NCI-H82 (cell line): ENCODE measurements around the gene KLHL24.
A peak's percentile ranks its signal among the peaks of the same experiment; 100 is the strongest.
"Not testable (repeated sequence)": the region's sequence is repeated elsewhere in the genome, so short reads cannot be mapped to it uniquely, and the experiment has no call there.

Experiments
- DNase-seq: peaks from one replicate; lab custom pipeline; 2025; lab: John Stamatoyannopoulos, UW

The KLHL24 gene, protein sequence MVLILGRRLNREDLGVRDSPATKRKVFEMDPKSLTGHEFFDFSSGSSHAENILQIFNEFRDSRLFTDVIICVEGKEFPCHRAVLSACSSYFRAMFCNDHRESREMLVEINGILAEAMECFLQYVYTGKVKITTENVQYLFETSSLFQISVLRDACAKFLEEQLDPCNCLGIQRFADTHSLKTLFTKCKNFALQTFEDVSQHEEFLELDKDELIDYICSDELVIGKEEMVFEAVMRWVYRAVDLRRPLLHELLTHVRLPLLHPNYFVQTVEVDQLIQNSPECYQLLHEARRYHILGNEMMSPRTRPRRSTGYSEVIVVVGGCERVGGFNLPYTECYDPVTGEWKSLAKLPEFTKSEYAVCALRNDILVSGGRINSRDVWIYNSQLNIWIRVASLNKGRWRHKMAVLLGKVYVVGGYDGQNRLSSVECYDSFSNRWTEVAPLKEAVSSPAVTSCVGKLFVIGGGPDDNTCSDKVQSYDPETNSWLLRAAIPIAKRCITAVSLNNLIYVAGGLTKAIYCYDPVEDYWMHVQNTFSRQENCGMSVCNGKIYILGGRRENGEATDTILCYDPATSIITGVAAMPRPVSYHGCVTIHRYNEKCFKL

GRCh38 chr3:183635431-183636220 is at the start of gene KLHL24:
KLHL24 (plus strand) TSS chr3:183635623; CDS start chr3:183650357, 14,734 bp downstream.
- peak; percentile 98 for DNase-seq

- no peak for DNase-seq
Observed at GRCh38 chr3:183586477-183586876, 48.9 kb upstream of the KLHL24 start.

- no peak for DNase-seq
Observed at GRCh38 chr3:183587336-183587735, 48.1 kb upstream of the KLHL24 start.

DNA sequence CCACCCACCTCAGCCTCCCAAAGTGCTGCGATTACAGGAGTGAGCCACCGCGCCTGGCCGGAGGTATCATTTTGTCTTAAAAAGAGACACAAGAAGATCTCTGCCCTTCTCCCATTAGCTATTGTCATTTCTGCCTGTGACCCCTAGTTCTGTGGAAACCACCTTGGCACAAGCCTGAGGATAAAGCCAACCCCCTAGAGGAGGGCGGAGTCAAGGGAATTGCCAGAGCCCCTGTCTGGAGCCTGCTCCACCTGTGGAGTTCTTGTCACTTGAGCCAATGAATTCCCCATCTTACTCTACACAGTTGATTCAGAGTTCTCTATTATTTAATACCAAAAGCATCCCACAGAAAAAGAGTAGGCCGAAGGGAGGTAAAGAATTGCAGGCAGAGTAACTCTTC is 45.0 kb upstream of the KLHL24 start:
- DNase-seq: no peak

DNA sequence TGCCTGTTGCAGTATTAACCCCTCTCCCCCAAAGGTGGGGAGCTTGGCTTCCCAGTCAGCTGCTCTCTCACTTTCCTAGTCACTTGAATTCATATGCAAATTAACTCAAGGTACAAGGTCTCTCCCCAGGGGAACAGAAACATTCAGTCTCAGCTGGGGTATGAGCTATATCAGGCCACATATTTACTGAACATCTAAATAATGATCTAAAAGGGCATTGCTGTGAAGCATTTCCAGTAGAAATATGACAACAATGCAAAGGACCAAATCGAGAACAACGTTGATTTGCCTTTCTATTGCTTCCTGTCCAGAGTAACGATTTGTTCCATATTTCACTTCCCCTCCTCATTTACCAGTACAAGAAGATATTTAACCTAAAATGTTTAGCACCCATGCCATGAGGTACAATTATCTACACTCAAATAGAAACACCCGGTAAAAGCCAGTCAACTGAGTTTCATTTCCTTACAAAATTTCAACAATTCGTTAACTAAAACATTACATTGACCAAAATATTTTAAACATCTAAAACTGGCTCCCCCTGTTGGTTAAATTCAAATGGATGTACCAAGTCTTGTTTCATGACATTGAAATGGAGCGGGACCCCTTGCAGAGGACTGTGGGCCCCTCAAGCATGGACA is 43.4 kb upstream of the KLHL24 start:
- peak; percentile 10 for DNase-seq

DNA sequence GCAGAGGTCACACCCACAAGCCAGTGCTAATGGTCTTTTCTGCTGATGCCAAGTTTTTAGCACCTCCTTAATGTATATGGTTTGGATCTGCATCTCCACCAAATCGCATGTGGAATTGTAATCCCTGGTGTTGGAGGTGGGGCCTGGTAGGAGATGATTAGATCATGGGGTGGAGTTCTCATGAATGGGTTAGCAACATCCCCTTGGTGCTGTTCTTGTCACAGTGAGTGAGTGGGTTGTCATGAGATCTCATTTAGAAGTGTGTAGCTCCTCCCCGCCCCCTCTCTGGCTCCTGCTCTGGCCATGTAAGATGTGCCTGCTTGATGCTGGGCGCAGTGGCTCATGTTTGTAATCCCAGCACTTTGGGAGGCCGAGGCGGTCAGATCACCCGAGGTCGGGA is 42.6 kb upstream of the KLHL24 start:
- DNase-seq: no peak

DNA sequence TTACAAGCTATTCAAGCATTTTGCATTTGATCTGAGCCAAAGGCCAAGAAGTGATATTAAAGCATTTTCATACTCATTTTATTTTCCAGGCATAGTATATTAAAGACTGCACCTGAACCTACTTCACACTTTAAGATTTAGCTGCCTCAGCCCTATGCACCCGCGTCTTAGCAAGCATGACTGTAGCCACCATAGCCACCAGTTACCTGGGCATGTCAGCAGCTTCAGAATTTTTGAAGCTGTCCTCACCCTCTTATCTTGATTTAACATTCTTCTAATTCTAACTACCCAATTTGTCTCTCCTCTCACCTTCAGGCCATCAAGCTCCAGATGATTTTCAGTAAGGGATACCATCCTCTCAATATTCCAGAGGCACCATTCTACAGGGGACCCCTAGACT is 40.8 kb upstream of the KLHL24 start:
- no peak for DNase-seq

GRCh38 chr3:183597959-183598358 is 37.5 kb upstream of the KLHL24 start:
- no peak for DNase-seq

- DNase-seq: not testable (repeated sequence)
Observed at GRCh38 chr3:183611326-183611725, 24.1 kb upstream of the KLHL24 start.

- no peak for DNase-seq
Observed at GRCh38 chr3:183613366-183614285, 21.8 kb upstream of the KLHL24 start.

DNA sequence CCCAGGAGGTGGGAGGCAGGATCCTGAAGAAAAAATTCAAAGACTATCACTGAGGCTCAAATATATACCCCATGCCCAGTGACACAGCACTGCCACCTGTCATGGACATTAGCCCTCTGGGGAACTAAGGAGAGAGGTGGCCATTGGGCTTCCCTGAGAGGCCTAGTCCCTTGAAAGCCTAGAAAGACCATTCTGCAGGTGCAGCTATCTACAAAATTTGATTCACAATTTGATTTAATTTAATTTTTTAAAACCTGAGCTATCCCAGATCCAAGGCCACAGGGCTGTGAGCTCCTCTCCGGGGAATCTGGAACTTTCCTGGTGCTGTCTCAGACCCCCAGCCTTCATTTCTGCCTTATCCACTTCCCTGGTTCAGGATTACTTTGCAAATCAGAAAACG is 16.9 kb upstream of the KLHL24 start:
- DNase-seq: no peak

DNA sequence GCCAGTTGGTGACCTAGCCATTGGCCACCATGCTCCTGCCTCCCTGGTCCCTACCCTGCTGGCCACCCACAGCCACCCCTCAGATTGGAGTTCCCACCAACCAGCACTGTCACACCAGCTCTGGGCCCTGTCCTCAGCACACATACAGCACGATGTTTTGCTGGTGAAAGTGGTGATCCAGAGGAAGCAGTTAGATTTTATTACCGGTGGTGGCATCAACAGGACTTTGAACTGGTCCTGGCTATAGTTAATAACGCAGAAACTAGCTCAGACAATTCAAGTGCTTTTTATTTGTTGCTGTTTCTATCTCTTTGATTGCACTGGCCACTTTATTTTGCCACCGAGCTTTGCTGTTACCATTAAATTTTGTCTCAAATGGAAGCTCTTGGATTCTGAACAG is 16.4 kb upstream of the KLHL24 start:
- no peak for DNase-seq

DNA sequence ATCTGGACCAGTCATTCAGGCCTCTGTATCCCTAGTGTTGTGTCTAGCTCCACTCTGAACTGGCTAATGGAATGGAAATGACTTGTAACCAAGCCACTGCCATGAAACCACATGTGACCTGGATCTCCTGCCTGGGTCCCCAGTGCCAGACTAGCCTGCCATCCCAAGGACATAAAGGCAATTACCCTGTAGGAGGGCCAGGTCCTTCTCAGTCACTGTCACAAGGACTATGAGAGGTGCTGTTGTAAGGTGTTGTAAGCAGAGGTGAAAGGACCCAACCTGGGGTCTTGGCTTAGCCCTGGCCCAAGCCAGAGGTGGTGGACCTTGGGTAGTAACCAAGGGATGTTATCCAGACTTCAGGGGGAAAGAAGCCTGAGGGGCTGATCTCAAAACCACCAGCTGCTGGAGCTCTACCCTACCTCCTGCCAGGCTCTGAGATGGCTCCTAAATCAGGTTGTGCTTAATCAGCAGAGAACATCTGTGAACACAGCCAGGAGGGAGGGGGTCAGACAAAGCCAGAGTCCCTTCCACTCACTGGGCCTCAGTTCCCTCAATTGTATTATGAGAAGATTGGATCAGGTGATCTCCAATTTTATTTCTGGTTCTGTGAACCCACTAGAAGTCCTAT is 15.7 kb upstream of the KLHL24 start:
- DNase-seq: peak; percentile 90

DNA sequence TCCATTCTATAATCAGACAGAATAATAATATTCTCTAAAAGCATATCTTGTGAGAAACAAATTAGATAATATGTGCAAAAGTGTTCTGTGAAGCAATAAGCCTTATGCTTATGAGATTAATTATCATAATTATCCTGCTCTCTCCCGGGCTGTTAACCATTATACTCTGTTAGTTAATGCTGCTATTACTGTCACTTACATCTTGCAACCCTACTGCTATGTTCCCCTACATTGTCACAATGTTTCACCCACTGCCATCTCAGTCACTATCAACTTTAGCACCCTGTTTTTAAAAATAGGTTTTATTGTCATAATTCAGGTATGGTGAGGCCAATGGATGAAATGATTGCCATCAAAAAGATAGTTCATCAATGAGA is 15.2 kb upstream of the KLHL24 start:
- DNase-seq: no peak

DNA sequence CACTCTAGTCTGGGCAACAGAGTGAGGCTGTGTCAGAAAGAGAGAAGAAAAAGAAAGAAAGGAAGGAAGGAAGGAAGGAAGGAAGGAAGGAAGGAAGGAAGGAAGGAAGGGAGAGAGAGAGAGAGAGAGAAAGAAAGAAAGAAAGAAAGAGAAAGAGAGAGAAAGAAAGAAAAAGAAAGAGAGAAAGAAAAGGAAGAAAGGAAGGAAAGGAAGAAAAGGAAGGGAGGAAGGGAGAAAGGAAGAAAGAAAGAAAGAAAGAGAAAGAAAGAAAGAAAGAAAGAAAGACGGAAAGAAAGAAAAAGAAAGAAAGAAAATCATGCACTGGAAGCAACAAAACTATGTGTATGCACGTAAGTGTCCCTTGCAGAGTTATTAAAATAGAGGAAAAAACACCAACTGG is 12.9 kb upstream of the KLHL24 start:
- DNase-seq: not testable (repeated sequence)

DNA sequence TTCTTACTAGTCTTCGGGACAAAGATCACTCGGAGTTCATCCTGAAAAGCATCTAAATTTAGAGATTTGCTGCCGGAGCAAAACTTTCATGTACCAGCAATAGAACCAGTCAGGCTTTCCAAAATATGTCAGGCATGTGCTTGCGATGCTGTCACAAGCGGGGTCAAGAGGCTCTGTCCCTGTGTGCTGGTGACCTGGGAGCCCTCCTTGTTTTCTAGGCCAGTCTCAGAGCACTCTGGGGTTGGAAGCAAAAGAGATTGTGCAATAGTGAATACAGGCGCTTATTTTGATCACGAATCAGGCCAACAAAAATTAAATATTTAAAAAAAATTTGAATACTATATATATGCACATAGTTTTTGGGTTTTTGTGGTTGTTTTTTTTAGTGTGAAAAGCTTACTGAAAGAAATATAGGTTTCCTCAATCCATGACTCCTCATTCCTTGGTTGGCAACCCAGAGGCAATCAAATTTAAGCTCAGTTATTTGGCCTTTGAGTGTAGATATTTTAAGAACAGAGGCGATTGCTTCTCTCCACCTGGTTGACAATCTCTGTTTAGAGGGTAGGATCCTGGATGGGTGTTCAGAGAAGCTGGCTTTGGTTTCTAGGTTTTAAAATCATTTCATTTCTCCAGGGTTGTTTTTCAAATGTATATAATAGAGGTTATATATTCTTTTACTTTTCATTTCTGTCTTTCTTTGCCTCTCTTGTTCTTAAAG is 8.4 kb upstream of the KLHL24 start:
- DNase-seq: no peak

- DNase-seq: no peak
Observed at GRCh38 chr3:183629546-183630301, 5.7 kb upstream of the KLHL24 start.

- DNase-seq: no peak
Observed at GRCh38 chr3:183631715-183632114, 3.7 kb upstream of the KLHL24 start.

DNA sequence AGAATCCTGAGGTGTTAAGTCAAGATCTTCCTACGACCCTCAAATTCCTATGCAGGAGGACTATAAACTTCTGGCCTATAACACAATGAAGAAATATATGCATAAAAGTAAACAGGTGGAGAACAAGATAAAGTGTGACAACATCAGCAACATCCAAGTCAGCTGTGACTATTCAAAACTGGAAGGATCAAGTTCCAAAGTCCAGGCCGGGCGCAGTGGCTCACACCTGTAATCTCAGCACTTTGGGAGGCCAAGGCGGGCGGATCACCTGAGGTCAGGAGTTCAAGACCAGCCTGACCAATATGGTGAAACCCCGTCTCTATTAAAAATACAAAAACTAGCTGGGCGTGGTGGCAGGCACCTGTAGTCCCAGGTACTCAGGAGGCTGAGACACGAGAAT is 2.7 kb upstream of the KLHL24 start:
- not testable (repeated sequence) for DNase-seq
